Neural cell (in vitro differentiated cells): ENCODE data around the gene RAB3B. TPM values are rescaled to one million over a fixed set of nuclear protein-coding genes. Genes with fewer than 3 reads are reported as not detected.
"Not testable (repeated sequence)": the region's sequence is repeated elsewhere in the genome, so short reads cannot be mapped to it uniquely, and the experiment has no call there.

ENCODE experiments used
- H2AFZ ChIP-seq: fragments of 200-600, 300-800 bp; sonication (generic), shearing (Covaris generic); 2 replicates; pipeline ENCODE4 v1.6.0; 2014; ENCODE audit warnings: low read depth, mild to moderate bottlenecking, antibody characterized with exemption, low read length, moderate library complexity
- H3F3A ChIP-seq: fragments of 200-600 bp; shearing (Covaris generic); 2 replicates; pipeline ENCODE4 v1.6.1; 2016; ENCODE audit warnings: mild to moderate bottlenecking, moderate library complexity, mixed read lengths, antibody characterized with exemption, low read length; ENCODE audit not compliant: insufficient read depth, poor library complexity, severe bottlenecking
- H3K27ac ChIP-seq: fragments of 200-600, 300-800 bp; sonication (generic), shearing (Covaris generic); 2 replicates; pipeline ENCODE4 v1.5.1; 2014; ENCODE audit warnings: mild to moderate bottlenecking, low read length, moderate library complexity
- H3K27me3 ChIP-seq: fragments of 300-800, 200-600 bp; sonication (generic), shearing (Covaris generic); 2 replicates; pipeline ENCODE4 v1.6.0; 2014; ENCODE audit warnings: mild to moderate bottlenecking, low read depth, low read length, moderate library complexity; ENCODE audit not compliant: insufficient read depth
- H3K36me3 ChIP-seq: fragments of 300-800, 200-600 bp; sonication (generic), shearing (Covaris generic); 2 replicates; pipeline ENCODE4 v1.5.1; 2014; ENCODE audit warnings: mild to moderate bottlenecking, antibody characterized with exemption, low read length, moderate library complexity; ENCODE audit not compliant: insufficient read depth
- H3K4me2 ChIP-seq: fragments of 300-800, 200-600 bp; sonication (generic), shearing (Covaris generic); 2 replicates; pipeline ENCODE4 v1.6.0; 2014; ENCODE audit warnings: mild to moderate bottlenecking, low read length
- H3K4me3 ChIP-seq: fragments of 300-800, 200-600 bp; sonication (generic), shearing (Covaris generic); 2 replicates; pipeline ENCODE4 v1.5.1; 2014; ENCODE audit warnings: mild to moderate bottlenecking, low read length, moderate library complexity
- H3K79me2 ChIP-seq: fragments of 200-600 bp; shearing (Covaris generic); replicated peaks from 2 replicates; pipeline ENCODE4 v1.6.0; 2014; ENCODE audit warnings: mild to moderate bottlenecking, low read length, moderate library complexity; ENCODE audit not compliant: insufficient read depth
- H3K9ac ChIP-seq: fragments of 300-800, 200-600 bp; sonication (generic), shearing (Covaris generic); 2 replicates; pipeline ENCODE4 v1.6.1; 2016; ENCODE audit warnings: mild to moderate bottlenecking, low read length, mixed read lengths
- H3K9me2 ChIP-seq: fragments of 200-600 bp; shearing (Covaris generic); 2 replicates; pipeline ENCODE4 v1.6.1; 2016; ENCODE audit warnings: mild to moderate bottlenecking, low read length, mixed read lengths; ENCODE audit not compliant: insufficient read depth
- H3K9me3 ChIP-seq: fragments of 200-600, 300-800 bp; sonication (generic), shearing (Covaris generic); 2 replicates; pipeline ENCODE4 v1.6.1; 2016; ENCODE audit warnings: mild to moderate bottlenecking, mixed run types, low read length, moderate library complexity, mixed read lengths
- H4K20me1 ChIP-seq: fragments of 200-600 bp; shearing (Covaris generic); 2 replicates; pipeline ENCODE4 v1.6.1; 2016; ENCODE audit warnings: mild to moderate bottlenecking, mixed run types; ENCODE audit not compliant: insufficient read depth
- CTCF ChIP-seq: fragments of 450-650 bp; IDR thresholded peaks from 2 replicates; pipeline ENCODE4 v1.5.1; 2014; ENCODE audit warnings: antibody characterized with exemption, mild to moderate bottlenecking, moderate library complexity; ENCODE audit not compliant: poor library complexity, severe bottlenecking
- EP300 ChIP-seq: fragments of 450-650 bp; conservative IDR thresholded peaks from 2 replicates; pipeline ENCODE4 v1.6.1; 2014; ENCODE audit warnings: antibody characterized with exemption, mild to moderate bottlenecking, moderate library complexity; ENCODE audit not compliant: poor library complexity, severe bottlenecking
- EZH2 ChIP-seq: fragments of 200-600, 300-800 bp; shearing (Covaris generic), sonication (generic); IDR thresholded peaks from 2 replicates; pipeline ENCODE4 v1.6.1; 2014; ENCODE audit warnings: antibody characterized with exemption, low read length, borderline replicate concordance, mild to moderate bottlenecking; ENCODE audit not compliant: insufficient read depth, poor library complexity, severe bottlenecking
- MXI1 ChIP-seq: fragments of 450-650 bp; conservative IDR thresholded peaks from 2 replicates; pipeline ENCODE4 v1.6.1; 2014; ENCODE audit warnings: antibody characterized with exemption, mild to moderate bottlenecking; ENCODE audit not compliant: poor library complexity, severe bottlenecking
- POLR2AphosphoS5 ChIP-seq: IDR thresholded peaks from 2 replicates; pipeline ENCODE4 v1.6.1; 2012
- RAD21 ChIP-seq: fragments of 450-650 bp; conservative IDR thresholded peaks from 2 replicates; pipeline ENCODE4 v1.6.1; 2014; ENCODE audit warnings: antibody characterized with exemption, mild to moderate bottlenecking, moderate library complexity
- REST ChIP-seq: IDR thresholded peaks from 2 replicates; pipeline ENCODE4 v1.6.1; 2012; ENCODE audit warnings: borderline replicate concordance
- SMC3 ChIP-seq: fragments of 450-650 bp; conservative IDR thresholded peaks from 2 replicates; pipeline ENCODE4 v1.6.1; 2014; ENCODE audit warnings: antibody characterized with exemption, mild to moderate bottlenecking, moderate library complexity; ENCODE audit not compliant: poor library complexity
- TAF1 ChIP-seq: IDR thresholded peaks from 2 replicates; pipeline ENCODE4 v1.6.1; 2012; ENCODE audit warnings: low read depth
- polyA plus RNA-seq: library from polyadenylated mRNA; depleted of rRNA; stranded (reverse); fragments of >200 nt; gene quantifications from 2 replicates; pipeline ENCODE4 v1.2.3, GENCODE V29; 2014

RAB3B gene
- polyA plus RNA-seq, 1 donor from 2014 or later = 15.0 TPM

- no peak overlapping the region for H3K9ac ChIP-seq
- H4K20me1 ChIP-seq = no peaks in the 10 kb centered on the region
- no peak overlapping the region for H2AFZ ChIP-seq
- H3K4me3 ChIP-seq = no peak overlapping the region
- H3K4me2 ChIP-seq = no peak overlapping the region
- H3K27ac ChIP-seq = no peak overlapping the region
- H3K79me2 ChIP-seq = no peaks in the 10 kb centered on the region
- no peaks in the 10 kb centered on the region for H3K27me3 ChIP-seq
- no peaks in the 10 kb centered on the region for H3K9me3 ChIP-seq
- H3F3A ChIP-seq = no peaks in the 10 kb centered on the region
- H3K36me3 ChIP-seq = no peaks in the 10 kb centered on the region
- no peaks in the 10 kb centered on the region for H3K9me2 ChIP-seq
- TF ChIP-seq RAD21 = no peak
Observed at GRCh38 chr1:52008071-52008809, 17.7 kb upstream of the RAB3B start.

GRCh38 chr1:52007215-52008002 lies 16.9 kb upstream of the RAB3B start:
- H3K9me3 ChIP-seq = no peaks in the 10 kb centered on the region
- no peak overlapping the region for H3K4me3 ChIP-seq
- no peak overlapping the region for H3K9ac ChIP-seq
- H3K27me3 ChIP-seq = no peaks in the 10 kb centered on the region
- no peaks in the 10 kb centered on the region for H4K20me1 ChIP-seq
- no peak for TF ChIP-seq MXI1
- no peak for TF ChIP-seq TAF1
- TF ChIP-seq REST = no peak
- no peak for TF ChIP-seq EZH2
- TF ChIP-seq EP300 = no peak
- TF ChIP-seq RAD21 = no peak
- TF ChIP-seq SMC3 = no peak
- no peak for TF ChIP-seq CTCF
- no peak for TF ChIP-seq POLR2AphosphoS5
- no peak overlapping the region for H3K27ac ChIP-seq
- H3K36me3 ChIP-seq = no peaks in the 10 kb centered on the region
- H3K9me2 ChIP-seq = no peaks in the 10 kb centered on the region
- H3K4me2 ChIP-seq = no peak overlapping the region
- H3F3A ChIP-seq = no peaks in the 10 kb centered on the region
- H2AFZ ChIP-seq = no peak overlapping the region
- no peaks in the 10 kb centered on the region for H3K79me2 ChIP-seq

- H2AFZ ChIP-seq, H4K20me1 ChIP-seq, H3K9me2 ChIP-seq, H3K36me3 ChIP-seq, H3K79me2 ChIP-seq, H3K27me3 ChIP-seq, H3K4me3 ChIP-seq, H3K9ac ChIP-seq, H3F3A ChIP-seq, H3K9me3 ChIP-seq, H3K27ac ChIP-seq, H3K4me2 ChIP-seq: not testable (repeated sequence)
Observed at GRCh38 chr1:52006081-52006553, 15.6 kb upstream of the RAB3B start.

GRCh38 chr1:52005548-52005947 lies 15.0 kb upstream of the RAB3B start:
- not testable (repeated sequence) for H3K36me3 ChIP-seq, H3K9me3 ChIP-seq, H3K9me2 ChIP-seq, H3K27ac ChIP-seq, H3K4me3 ChIP-seq, H2AFZ ChIP-seq, H3K9ac ChIP-seq, H3K79me2 ChIP-seq, H3F3A ChIP-seq, H4K20me1 ChIP-seq, H3K4me2 ChIP-seq, H3K27me3 ChIP-seq
